CD4-positive, CD25-positive, alpha-beta regulatory T cell (primary cell): Measurements from ENCODE around the gene TEX36. TPM values are rescaled to one million over a fixed set of nuclear protein-coding genes. Genes with fewer than 3 reads are reported as not detected.
"Not testable (repeated sequence)": the region's sequence is repeated elsewhere in the genome, so short reads cannot be mapped to it uniquely, and the experiment has no call there.

Experiments used
- ATAC-seq, 2 donors: fragments of 150-1000 bp; cut with Tn5 transposase; one replicate each; pipeline ENCODE4 v1.10.0; 2021; ENCODE audit warnings: low read depth in 2 of 2, moderate number of reproducible peaks in 2 of 2, moderate library complexity in 1 of 2
- DNase-seq, 3 donors: peaks; one replicate each; pipeline versions ENCODE4 v3.0.0 to v3.0.0-alpha.2; 2012 to 2022; ENCODE audit warnings: mixed read lengths in 1 of 3
- H3K27ac ChIP-seq: one replicate; pipeline ENCODE4 v1.7.0; 2013; ENCODE audit warnings: mild to moderate bottlenecking, low read length; ENCODE audit not compliant: insufficient read depth, poor library complexity, severe bottlenecking
- H3K27me3 ChIP-seq: one replicate; pipeline ENCODE4 v1.7.0; 2013; ENCODE audit warnings: low read length; ENCODE audit not compliant: control insufficient read depth, insufficient read depth
- H3K36me3 ChIP-seq: one replicate; pipeline ENCODE4 v1.7.0; 2013; ENCODE audit warnings: mild to moderate bottlenecking, low read length, moderate library complexity; ENCODE audit not compliant: control insufficient read depth, insufficient read depth
- H3K4me1 ChIP-seq: 2 replicates; pipeline ENCODE4 v1.7.0; 2013; ENCODE audit warnings: mild to moderate bottlenecking, low read length; ENCODE audit not compliant: insufficient read depth, control insufficient read depth, poor library complexity, severe bottlenecking
- H3K4me3 ChIP-seq: one replicate; pipeline ENCODE4 v1.7.0; 2013; ENCODE audit warnings: low read depth, mild to moderate bottlenecking, low read length, moderate library complexity
- H3K9me3 ChIP-seq, 2 experiments: 1 replicate in 1 of 2; 2 replicates in 1 of 2; pipeline ENCODE4 v1.7.0; 2013; ENCODE audit warnings: low read length in 2 of 2, mild to moderate bottlenecking in 1 of 2, moderate library complexity in 1 of 2; ENCODE audit not compliant: control insufficient read depth in 2 of 2
- H3K27ac Mint-ChIP-seq, 3 donors: one replicate each; pipeline ENCODE4 v1.8.0; 2020 to 2022; ENCODE audit warnings: mild to moderate bottlenecking in 3 of 3, mixed read lengths in 3 of 3, moderate library complexity in 2 of 3
- H3K27me3 Mint-ChIP-seq: one replicate; pipeline ENCODE4 v1.8.0; 2022; ENCODE audit warnings: mild to moderate bottlenecking, mixed read lengths
- H3K36me3 Mint-ChIP-seq: one replicate; pipeline ENCODE4 v1.8.0; 2020; ENCODE audit warnings: mixed read lengths
- H3K4me1 Mint-ChIP-seq, 4 donors: one replicate each; pipeline ENCODE4 v1.8.0; 2020 to 2022; ENCODE audit warnings: mixed read lengths in 4 of 4, mild to moderate bottlenecking in 1 of 4
- H3K4me3 Mint-ChIP-seq, 4 donors: one replicate each; pipeline ENCODE4 v1.8.0; 2020 to 2022; ENCODE audit warnings: mild to moderate bottlenecking in 4 of 4, mixed read lengths in 4 of 4, moderate library complexity in 3 of 4
- H3K9me3 Mint-ChIP-seq, 7 donors: one replicate each; pipeline ENCODE4 v1.8.0; 2020 to 2022; ENCODE audit warnings: mixed read lengths in 7 of 7, mild to moderate bottlenecking in 3 of 7, moderate library complexity in 2 of 7
- polyA plus RNA-seq, 4 donors: library from polyadenylated mRNA; unstranded; fragments of 300-500 nt; fragmentation: Illumina TruSeq; gene quantifications; one replicate each; pipeline ENCODE4 v1.2.3, GENCODE V29; 2021
- total RNA-seq: library from RNA; stranded (reverse); gene quantifications from one replicate; pipeline ENCODE4 v1.2.3, GENCODE V29; 2022

The TEX36 gene
- total and polyA plus RNA-seq, 5 donors from 2014 or later = not detected

GRCh38 chr10:125628104-125629049, 54.6 kb downstream of the TEX36 start:
- H3K4me3 Mint-ChIP-seq = no peak overlapping the region
- no peaks in the 10 kb centered on the region for H3K27me3 ChIP-seq
- peaks cover 0 to 3% (median 0%) of the 10 kb centered on the region in 7 donors for H3K9me3 Mint-ChIP-seq
- no peaks in the 10 kb centered on the region for H3K27me3 Mint-ChIP-seq
- no peak overlapping the region for H3K27ac ChIP-seq
- H3K9me3 ChIP-seq = no peaks in the 10 kb centered on the region
- H3K36me3 Mint-ChIP-seq = no peaks in the 10 kb centered on the region
- H3K4me1 ChIP-seq = no peaks in the 10 kb centered on the region
- peaks cover 0 to 2% (median 0%) of the 10 kb centered on the region in 4 donors for H3K4me1 Mint-ChIP-seq
- no peaks in the 10 kb centered on the region for H3K36me3 ChIP-seq
- no peak for ATAC-seq
- H3K4me3 ChIP-seq = no peak overlapping the region
- no peak for DNase-seq
- H3K27ac Mint-ChIP-seq = no peak overlapping the region

- Mint-ChIP-seq H3K4me3 (no peak overlapping the region), H3K9me3 (peaks cover 0 to 3% (median 0%) of the 10 kb centered on the region in 7 donors), H3K36me3 (no peaks in the 10 kb centered on the region), H3K27ac (no peak overlapping the region), H3K27me3 (no peaks in the 10 kb centered on the region), H3K4me1 (peaks cover 0 to 2% (median 0%) of the 10 kb centered on the region in 4 donors)
- ATAC-seq (no peak), DNase-seq (no peak)
- Histone ChIP-seq H3K36me3 (no peaks in the 10 kb centered on the region), H3K27ac (no peak overlapping the region), H3K4me1 (no peaks in the 10 kb centered on the region), H3K4me3 (no peak overlapping the region), H3K9me3 (no peaks in the 10 kb centered on the region), H3K27me3 (no peaks in the 10 kb centered on the region)
Measured at GRCh38 chr10:125627646-125628045, 55.3 kb downstream of the TEX36 start.

GRCh38 chr10:125626671-125627070, 56.3 kb downstream of the TEX36 start:
- H3K9me3 ChIP-seq = no peaks in the 10 kb centered on the region
- Mint-ChIP-seq H3K9me3 (peaks cover 0 to 3% (median 0%) of the 10 kb centered on the region in 7 donors), H3K4me3 (no peak overlapping the region), H3K36me3 (no peaks in the 10 kb centered on the region), H3K27me3 (no peaks in the 10 kb centered on the region), H3K27ac (no peak overlapping the region), H3K4me1 (peaks cover 0 to 2% (median 0%) of the 10 kb centered on the region in 4 donors)
- no peaks in the 10 kb centered on the region for H3K4me1 ChIP-seq
- H3K27ac ChIP-seq = no peak overlapping the region
- ATAC-seq = no peak
- H3K36me3 ChIP-seq = no peaks in the 10 kb centered on the region
- DNase-seq = no peak
- no peaks in the 10 kb centered on the region for H3K27me3 ChIP-seq
- H3K4me3 ChIP-seq = no peak overlapping the region

- H3K4me1 ChIP-seq = no peaks in the 10 kb centered on the region
- DNase-seq (no peak), ATAC-seq (no peak)
- H3K36me3 Mint-ChIP-seq = no peaks in the 10 kb centered on the region
- no peak overlapping the region for H3K27ac ChIP-seq
- H3K4me1 Mint-ChIP-seq = peaks cover 0 to 2% (median 0%) of the 10 kb centered on the region in 4 donors
- no peaks in the 10 kb centered on the region for H3K27me3 ChIP-seq
- H3K9me3 ChIP-seq = no peaks in the 10 kb centered on the region
- no peak overlapping the region for H3K4me3 Mint-ChIP-seq
- no peaks in the 10 kb centered on the region for H3K27me3 Mint-ChIP-seq
- H3K27ac Mint-ChIP-seq = no peak overlapping the region
- peaks cover 0 to 3% (median 0%) of the 10 kb centered on the region in 7 donors for H3K9me3 Mint-ChIP-seq
- no peaks in the 10 kb centered on the region for H3K36me3 ChIP-seq
- no peak overlapping the region for H3K4me3 ChIP-seq
Measured at GRCh38 chr10:125625586-125625985, 57.4 kb downstream of the TEX36 start.

- Mint-ChIP-seq H3K4me3 (peak overlapping the region in 1 of 4 donors; percentile 45), H3K27me3 (no peaks in the 10 kb centered on the region), H3K9me3 (peaks cover 0 to 3% (median 0%) of the 10 kb centered on the region in 7 donors), H3K27ac (no peak overlapping the region), H3K36me3 (no peaks in the 10 kb centered on the region), H3K4me1 (peaks cover 0 to 2% (median 0%) of the 10 kb centered on the region in 4 donors)
- ATAC-seq (no peak), DNase-seq (no peak)
- no peaks in the 10 kb centered on the region for H3K9me3 ChIP-seq
- no peaks in the 10 kb centered on the region for H3K36me3 ChIP-seq
- no peaks in the 10 kb centered on the region for H3K4me1 ChIP-seq
- no peaks in the 10 kb centered on the region for H3K27me3 ChIP-seq
- H3K27ac ChIP-seq = no peak overlapping the region
- no peak overlapping the region for H3K4me3 ChIP-seq
Measured at GRCh38 chr10:125624800-125625199, 58.2 kb downstream of the TEX36 start.

GRCh38 chr10:125621052-125621451, 61.9 kb downstream of the TEX36 start:
- no peaks in the 10 kb centered on the region for H3K36me3 Mint-ChIP-seq
- no peaks in the 10 kb centered on the region for H3K9me3 ChIP-seq

GRCh38 chr10:125620401-125620800, 62.6 kb downstream of the TEX36 start:
- H3K9me3 ChIP-seq = no peaks in the 10 kb centered on the region
- no peaks in the 10 kb centered on the region for H3K4me1 ChIP-seq
- ATAC-seq = no peak
- no peaks in the 10 kb centered on the region for H3K36me3 Mint-ChIP-seq
- no peaks in the 10 kb centered on the region for H3K27me3 ChIP-seq
- DNase-seq = no peak
- H3K27me3 Mint-ChIP-seq = no peaks in the 10 kb centered on the region
- H3K4me3 ChIP-seq = no peak overlapping the region
- no peak overlapping the region for H3K4me3 Mint-ChIP-seq
- H3K27ac Mint-ChIP-seq = no peak overlapping the region
- no peaks in the 10 kb centered on the region for H3K36me3 ChIP-seq
- H3K4me1 Mint-ChIP-seq = no peaks in the 10 kb centered on the region
- H3K27ac ChIP-seq = no peak overlapping the region
- peaks cover 0 to 5% (median 1%) of the 10 kb centered on the region in 7 donors for H3K9me3 Mint-ChIP-seq

More at GRCh38 chr10:125621052-125621451, 61.9 kb downstream of the TEX36 start:
- DNase-seq (no peak), ATAC-seq (no peak)
- Mint-ChIP-seq H3K4me1 (no peaks in the 10 kb centered on the region), H3K27ac (no peak overlapping the region), H3K27me3 (no peaks in the 10 kb centered on the region), H3K4me3 (no peak overlapping the region), H3K9me3 (peaks cover 0 to 5% (median 1%) of the 10 kb centered on the region in 7 donors)
- no peak overlapping the region for H3K4me3 ChIP-seq
- H3K27me3 ChIP-seq = no peaks in the 10 kb centered on the region
- no peaks in the 10 kb centered on the region for H3K36me3 ChIP-seq
- H3K4me1 ChIP-seq = no peaks in the 10 kb centered on the region
- H3K27ac ChIP-seq = no peak overlapping the region

- not testable (repeated sequence) for H3K4me1 ChIP-seq, H3K27ac Mint-ChIP-seq, H3K36me3 ChIP-seq, H3K4me3 Mint-ChIP-seq, DNase-seq, H3K27ac ChIP-seq, ATAC-seq, H3K9me3 Mint-ChIP-seq, H3K27me3 Mint-ChIP-seq, H3K36me3 Mint-ChIP-seq, H3K4me3 ChIP-seq, H3K27me3 ChIP-seq, H3K4me1 Mint-ChIP-seq, H3K9me3 ChIP-seq
Measured at GRCh38 chr10:125613062-125613461, 69.9 kb downstream of the TEX36 start.
